Tibial artery (tissue), 4 donors: Measurements from ENCODE around the gene DMD.
A peak's percentile ranks its signal among the peaks of the same experiment; 100 is the strongest.

Experiments
- DNase-seq, 2 donors: peaks; one replicate each; pipeline ENCODE4 v3.0.0-alpha.2; 2019
- H3K27ac ChIP-seq, 2 donors: fragments of 200-600 bp; sonication (generic) in 1 of 2; 1 replicate in 1 of 2; 2 replicates in 1 of 2; pipeline ENCODE4 v1.5.1; 2018 to 2019; ENCODE audit warnings: mild to moderate bottlenecking in 1 of 2
- H3K27me3 ChIP-seq, 2 donors: fragments of 200-600 bp; sonication (generic) in 1 of 2; one replicate each; pipeline versions ENCODE4 v1.5.1 to v1.6.0; 2016 to 2019
- H3K36me3 ChIP-seq, 3 donors: fragments of 200-600 bp; sonication (generic) in 2 of 3; one replicate each; pipeline ENCODE4 v1.5.1; 2016 to 2019; ENCODE audit warnings: mild to moderate bottlenecking in 2 of 3
- H3K4me1 ChIP-seq, 4 donors: fragments of 200-600 bp; sonication (generic) in 2 of 4; 1 replicate in 3 of 4; 2 replicates in 1 of 4; pipeline ENCODE4 v1.5.1; 2016 to 2019
- H3K4me3 ChIP-seq, 2 donors: fragments of 200-600 bp; sonication (generic) in 1 of 2; 1 replicate in 1 of 2; 2 replicates in 1 of 2; pipeline ENCODE4 v1.5.1; 2018 to 2019; ENCODE audit warnings: mild to moderate bottlenecking in 2 of 2
- H3K9me3 ChIP-seq, 3 donors: fragments of 200-600 bp; sonication (generic) in 1 of 3; one replicate each; pipeline ENCODE4 v1.5.1; 2016 to 2019
- intact Hi-C: fragments of 100-400 bp; cut with DNase I; formaldehyde crosslinking; loops from one replicate; pipeline ENCODE4 v1.15.0; 2023; ENCODE audit warnings: low total_unique reads
- TF ChIP-seq, protein P1 (sequence below), 2 experiments: fragments of 200-600 bp in 1 of 2; fragments of 450-650 bp in 1 of 2; IDR thresholded peaks; one replicate each; pipeline ENCODE4 v1.5.1; 2017 to 2019; ENCODE audit warnings: antibody characterized with exemption in 2 of 2, mild to moderate bottlenecking in 1 of 2, moderate library complexity in 1 of 2

Gene DMD

GRCh38 chrX:33001107-33001506, 210.2 kb downstream of the DMD start:
- H3K36me3 ChIP-seq, result no peaks in the 10 kb centered on the region
- intact Hi-C loops, result no loop called here
- TF ChIP-seq, protein P1, sequence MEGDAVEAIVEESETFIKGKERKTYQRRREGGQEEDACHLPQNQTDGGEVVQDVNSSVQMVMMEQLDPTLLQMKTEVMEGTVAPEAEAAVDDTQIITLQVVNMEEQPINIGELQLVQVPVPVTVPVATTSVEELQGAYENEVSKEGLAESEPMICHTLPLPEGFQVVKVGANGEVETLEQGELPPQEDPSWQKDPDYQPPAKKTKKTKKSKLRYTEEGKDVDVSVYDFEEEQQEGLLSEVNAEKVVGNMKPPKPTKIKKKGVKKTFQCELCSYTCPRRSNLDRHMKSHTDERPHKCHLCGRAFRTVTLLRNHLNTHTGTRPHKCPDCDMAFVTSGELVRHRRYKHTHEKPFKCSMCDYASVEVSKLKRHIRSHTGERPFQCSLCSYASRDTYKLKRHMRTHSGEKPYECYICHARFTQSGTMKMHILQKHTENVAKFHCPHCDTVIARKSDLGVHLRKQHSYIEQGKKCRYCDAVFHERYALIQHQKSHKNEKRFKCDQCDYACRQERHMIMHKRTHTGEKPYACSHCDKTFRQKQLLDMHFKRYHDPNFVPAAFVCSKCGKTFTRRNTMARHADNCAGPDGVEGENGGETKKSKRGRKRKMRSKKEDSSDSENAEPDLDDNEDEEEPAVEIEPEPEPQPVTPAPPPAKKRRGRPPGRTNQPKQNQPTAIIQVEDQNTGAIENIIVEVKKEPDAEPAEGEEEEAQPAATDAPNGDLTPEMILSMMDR (IDR thresholded peaks at IDR 0.05), result no peak
- no peaks in the 10 kb centered on the region for H3K27me3 ChIP-seq
- no peaks in the 10 kb centered on the region for H3K9me3 ChIP-seq
- H3K4me1 ChIP-seq, result peaks cover 0 to 5% (median 2%) of the 10 kb centered on the region in 4 donors
- no peak overlapping the region for H3K27ac ChIP-seq
- H3K4me3 ChIP-seq, result no peak overlapping the region
- DNase-seq, result no peak

GRCh38 chrX:32998776-32999175, 212.6 kb downstream of the DMD start:
- H3K9me3 ChIP-seq, result no peaks in the 10 kb centered on the region
- no peak overlapping the region for H3K27ac ChIP-seq
- intact Hi-C loops, result no loop called here

DNA sequence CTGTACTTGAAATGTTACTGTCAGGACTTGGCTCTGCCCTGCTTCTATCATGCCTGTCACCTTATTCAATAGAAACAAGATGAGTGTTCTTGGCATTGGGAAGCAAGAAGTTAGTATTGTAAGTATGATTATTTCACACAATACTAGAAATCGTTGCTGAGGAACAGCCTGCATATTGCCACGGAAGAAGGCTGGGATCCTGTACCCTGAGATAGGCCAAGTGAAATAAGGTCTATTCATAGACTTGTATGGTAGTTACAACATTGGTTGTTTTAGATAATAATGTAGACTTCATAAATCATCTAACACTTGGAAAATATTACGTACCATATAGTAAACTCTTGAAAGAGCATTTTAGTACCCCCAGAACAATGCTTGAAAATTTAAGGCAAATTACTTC, 215.9 kb downstream of the DMD start:
- H3K4me1 ChIP-seq, result peaks cover 0 to 10% (median 0%) of the 10 kb centered on the region in 4 donors
- H3K9me3 ChIP-seq, result no peaks in the 10 kb centered on the region
- no peaks in the 10 kb centered on the region for H3K36me3 ChIP-seq
- peak overlapping the region; percentile 33 to 64 for H3K27ac ChIP-seq
- TF ChIP-seq, protein P1 (IDR thresholded peaks at IDR 0.05), result no peak
- intact Hi-C loops, result no loop called here
- DNase-seq, result peak in 1 of 2 donors; percentile 23
- H3K27me3 ChIP-seq, result no peaks in the 10 kb centered on the region
- H3K4me3 ChIP-seq, result no peak overlapping the region

More at GRCh38 chrX:32998776-32999175, 212.6 kb downstream of the DMD start:
- Histone ChIP-seq H3K4me3 (no peak overlapping the region), H3K36me3 (no peaks in the 10 kb centered on the region), H3K27me3 (no peaks in the 10 kb centered on the region), H3K4me1 (peaks cover 0 to 10% (median 2%) of the 10 kb centered on the region in 4 donors)
- no peak for DNase-seq
- TF ChIP-seq, protein P1 (IDR thresholded peaks at IDR 0.05), result no peak

DNA sequence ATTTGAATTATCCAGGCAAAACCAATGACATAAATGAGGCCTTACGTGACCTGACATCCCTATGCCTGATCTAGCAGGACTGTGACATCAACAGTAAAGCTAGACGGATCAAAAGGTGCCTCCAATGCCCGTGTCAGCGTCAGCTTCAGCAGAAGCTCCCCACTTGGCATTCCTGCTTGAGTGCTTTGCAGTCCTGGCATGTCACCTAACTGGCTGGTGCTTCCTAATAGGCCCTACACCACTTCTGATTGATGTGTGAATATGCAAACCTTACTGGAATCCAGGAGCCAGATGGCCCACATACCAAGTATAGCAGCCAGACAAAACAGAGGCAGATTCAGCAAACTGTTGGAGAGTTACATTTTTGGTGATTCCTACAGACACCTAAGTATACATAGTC, 224.2 kb downstream of the DMD start:
- peaks cover 0 to 32% (median 0%) of the 10 kb centered on the region in 4 donors for H3K4me1 ChIP-seq
- H3K27ac ChIP-seq, result no peak overlapping the region
- no peak overlapping the region for H3K4me3 ChIP-seq
- TF ChIP-seq, protein P1 (IDR thresholded peaks at IDR 0.05), result no peak
- no peak for DNase-seq
- no peaks in the 10 kb centered on the region for H3K27me3 ChIP-seq
- H3K36me3 ChIP-seq, result no peaks in the 10 kb centered on the region
- H3K9me3 ChIP-seq, result no peaks in the 10 kb centered on the region
- intact Hi-C loops, result no loop called here

- H3K27ac ChIP-seq, result no peak overlapping the region
- TF ChIP-seq, protein P1 (IDR thresholded peaks at IDR 0.05), result no peak
These were observed 225.8 kb downstream of the DMD start for GRCh38 chrX:32985544-32985943.

GRCh38 chrX:32966821-32967355, 244.5 kb downstream of the DMD start:
- H3K4me1 ChIP-seq, result no peaks in the 10 kb centered on the region
- no peak overlapping the region for H3K4me3 ChIP-seq
- DNase-seq, result no peak
- TF ChIP-seq, protein P1 (IDR thresholded peaks at IDR 0.05), result no peak
- no peaks in the 10 kb centered on the region for H3K36me3 ChIP-seq
- intact Hi-C loops, result no loop called here
- no peak overlapping the region for H3K27ac ChIP-seq
- no peaks in the 10 kb centered on the region for H3K27me3 ChIP-seq
- no peaks in the 10 kb centered on the region for H3K9me3 ChIP-seq

More at GRCh38 chrX:32985544-32985943, 225.8 kb downstream of the DMD start:
- H3K27me3 ChIP-seq, result no peaks in the 10 kb centered on the region
- H3K4me1 ChIP-seq, result peaks cover 0 to 32% (median 0%) of the 10 kb centered on the region in 4 donors
- DNase-seq, result no peak
- H3K36me3 ChIP-seq, result no peaks in the 10 kb centered on the region
- no peaks in the 10 kb centered on the region for H3K9me3 ChIP-seq
- intact Hi-C loops, result no loop called here
- no peak overlapping the region for H3K4me3 ChIP-seq
